ENCODE measurements around the gene HPN.
A peak's percentile ranks its signal among the peaks of the same experiment; 100 is the strongest.

Gene HPN

GRCh38 chr19:35065574-35065973, 24.1 kb downstream of the HPN start:
- DNase-seq, result no peak

DNA sequence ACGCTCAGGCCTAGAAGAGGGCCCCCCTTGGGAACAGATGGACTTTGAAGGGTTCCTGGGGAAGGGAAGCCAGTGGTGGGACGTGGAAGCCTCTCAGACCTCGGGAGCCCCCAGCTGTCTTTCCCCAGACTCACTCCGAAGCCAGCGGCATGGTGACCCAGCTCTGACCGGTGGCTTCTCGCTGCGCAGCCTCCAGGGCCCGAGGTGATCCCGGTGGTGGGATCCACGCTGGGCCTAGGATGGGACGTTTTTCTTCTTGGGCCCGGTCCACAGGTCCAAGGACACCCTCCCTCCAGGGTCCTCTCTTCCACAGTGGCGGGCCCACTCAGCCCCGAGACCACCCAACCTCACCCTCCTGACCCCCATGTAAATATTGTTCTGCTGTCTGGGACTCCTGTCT, 24.6 kb downstream of the HPN start:
- no peak for DNase-seq

DNA sequence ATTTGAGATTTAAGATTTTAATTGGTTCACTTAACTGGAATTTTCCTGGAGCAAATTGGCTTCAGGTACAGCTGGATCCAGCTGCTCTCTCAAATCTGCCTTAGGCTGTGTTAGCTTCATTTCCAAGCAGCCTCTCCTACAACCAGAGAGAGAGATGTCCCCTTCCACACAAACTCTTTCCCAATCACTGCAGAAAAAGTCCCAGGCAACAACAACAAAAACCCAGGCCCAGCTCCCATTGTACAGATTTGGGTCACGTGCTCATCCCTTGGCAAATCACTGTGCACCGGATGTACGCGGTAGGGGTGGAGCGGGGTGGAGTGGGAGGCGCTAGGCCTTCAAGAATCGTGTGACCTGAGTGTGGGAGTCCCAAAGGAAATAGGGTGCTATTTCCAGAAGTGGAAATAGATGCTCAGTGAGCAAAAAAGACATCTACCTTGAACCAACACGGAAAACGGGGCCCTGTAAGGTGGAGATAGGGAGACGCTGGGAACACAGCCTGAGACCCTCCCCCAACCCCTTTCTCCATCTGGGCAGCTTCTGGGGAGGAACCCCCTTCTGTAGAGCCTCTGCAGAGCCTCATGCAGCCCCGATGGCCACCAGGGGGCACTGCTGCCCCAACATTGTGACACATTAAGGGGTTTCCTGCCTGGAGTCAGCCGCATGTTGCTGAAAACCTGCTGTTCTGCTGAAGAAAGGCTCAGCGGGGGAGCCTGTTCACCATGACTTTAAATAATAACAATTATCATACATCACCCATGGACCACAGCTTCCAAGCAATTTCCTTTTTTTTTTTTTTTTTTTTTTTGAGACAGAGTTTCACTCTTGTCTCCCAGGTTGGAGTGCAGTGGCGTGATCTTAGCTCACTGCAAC, 25.4 kb downstream of the HPN start:
- peak; percentile 85 for DNase-seq

DNA sequence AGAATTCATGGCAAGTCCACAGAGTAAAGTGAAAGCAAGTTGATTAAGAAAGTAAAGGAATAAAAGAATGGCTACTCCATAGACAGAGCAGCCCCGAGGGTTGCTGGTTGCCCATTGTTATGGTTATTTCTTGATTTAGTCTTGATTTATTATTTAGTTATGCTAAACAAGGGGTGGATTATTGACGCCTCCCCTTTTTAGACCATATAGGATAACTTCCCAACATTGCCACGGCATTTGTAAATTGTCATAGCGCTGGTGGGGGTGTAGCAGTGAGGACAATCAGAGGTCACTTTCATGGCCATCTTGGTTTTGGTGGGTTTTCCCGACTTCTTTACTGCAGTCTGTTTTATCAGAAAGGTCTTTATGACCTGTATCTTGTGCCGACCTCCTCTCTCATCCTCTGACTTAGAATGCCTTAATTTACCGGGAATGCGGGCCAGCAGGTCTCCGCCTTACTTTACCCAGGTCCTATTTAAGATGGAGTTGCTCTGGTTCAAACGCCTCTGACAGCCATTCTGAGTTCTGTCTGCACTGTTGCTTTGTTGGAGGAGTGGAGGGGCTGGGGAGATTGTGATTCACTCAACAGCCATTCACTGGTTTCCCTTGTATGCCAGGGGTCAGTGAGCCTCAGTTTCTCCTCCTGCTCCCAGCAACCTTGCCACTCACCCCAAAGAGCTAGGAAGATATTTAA, 27.6 kb downstream of the HPN start:
- no peak for DNase-seq

DNA sequence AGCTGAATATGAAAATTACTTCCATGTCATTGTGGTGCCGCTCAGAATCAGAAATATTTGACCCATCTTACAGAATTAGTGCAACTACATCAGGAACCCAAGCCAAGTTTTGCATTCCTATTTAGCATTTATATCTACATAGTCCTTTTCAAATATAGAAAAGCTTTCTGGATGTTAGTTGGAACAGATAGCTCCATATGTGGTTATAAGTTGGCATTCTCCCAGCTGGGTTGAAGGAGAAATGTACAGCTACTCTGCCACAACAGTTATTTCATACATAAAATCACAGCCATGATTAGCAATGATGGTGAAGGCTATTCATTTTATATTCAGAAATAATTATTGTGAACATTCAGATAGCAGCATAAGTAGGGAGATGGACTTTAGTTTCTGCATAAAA, 28.2 kb downstream of the HPN start:
- DNase-seq, result no peak

DNA sequence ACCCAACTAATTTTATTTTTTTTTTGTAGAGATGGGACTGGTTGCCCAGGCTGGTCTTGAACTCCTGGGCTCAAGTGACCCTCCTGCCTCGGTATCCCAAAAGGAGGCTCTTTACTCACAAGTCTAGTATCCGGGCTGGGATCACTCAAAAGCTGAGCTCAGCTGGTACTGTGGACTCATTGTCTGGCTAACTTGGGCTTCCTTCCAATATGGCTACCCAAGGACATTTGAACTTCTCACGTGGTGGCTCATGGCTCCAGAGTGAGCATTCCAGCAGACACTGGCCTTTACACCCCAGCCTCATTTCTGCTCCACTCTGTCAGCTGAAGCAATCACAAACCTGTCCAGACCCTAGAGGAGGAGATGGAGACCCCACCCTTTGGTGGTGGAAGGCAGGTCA, 28.9 kb downstream of the HPN start:
- no peak for DNase-seq

- no peak for DNase-seq
Measured at GRCh38 chr19:35073516-35073915, 32.0 kb downstream of the HPN start.

- DNase-seq, result no peak
Measured at GRCh38 chr19:35073941-35074340, 32.4 kb downstream of the HPN start.

DNA sequence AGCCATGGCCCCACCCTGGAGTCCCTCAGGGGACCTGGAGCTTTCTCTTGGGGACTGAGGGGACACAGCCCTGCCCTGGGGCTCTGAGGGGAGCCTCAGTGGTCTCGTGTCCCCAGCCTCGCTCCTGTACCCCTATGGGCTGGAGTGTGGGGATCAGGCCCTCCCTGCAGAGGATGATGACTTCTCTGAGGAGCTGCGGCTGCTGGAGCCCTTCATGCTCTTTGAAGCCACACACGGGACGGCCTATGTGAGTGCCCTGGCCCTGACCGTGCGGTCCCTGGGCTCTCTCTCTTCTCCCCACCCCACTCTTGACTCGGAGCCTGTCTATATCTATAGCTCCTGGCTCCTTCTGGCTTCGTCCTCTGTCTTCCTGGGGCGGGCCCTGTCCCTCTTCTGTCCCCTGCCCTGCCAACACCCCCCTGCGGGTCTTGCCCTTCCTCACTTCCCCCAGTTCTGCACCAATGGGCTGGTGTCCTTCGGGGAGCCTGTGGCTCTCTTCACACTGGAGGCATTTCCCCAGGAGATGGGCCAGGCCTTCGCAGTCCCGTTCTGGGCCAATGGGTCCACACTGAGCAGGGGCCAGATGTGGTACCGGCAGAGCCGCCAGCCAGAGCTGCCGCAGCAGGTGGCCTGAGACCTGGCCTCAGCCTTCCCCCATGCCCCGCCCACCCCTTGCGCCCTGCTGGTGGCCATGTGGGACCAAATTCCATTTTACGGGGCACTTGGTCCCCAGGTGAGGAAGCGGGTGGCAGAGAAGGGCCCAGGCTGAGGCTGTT, 33.1 kb downstream of the HPN start:
- DNase-seq, result no peak

DNA sequence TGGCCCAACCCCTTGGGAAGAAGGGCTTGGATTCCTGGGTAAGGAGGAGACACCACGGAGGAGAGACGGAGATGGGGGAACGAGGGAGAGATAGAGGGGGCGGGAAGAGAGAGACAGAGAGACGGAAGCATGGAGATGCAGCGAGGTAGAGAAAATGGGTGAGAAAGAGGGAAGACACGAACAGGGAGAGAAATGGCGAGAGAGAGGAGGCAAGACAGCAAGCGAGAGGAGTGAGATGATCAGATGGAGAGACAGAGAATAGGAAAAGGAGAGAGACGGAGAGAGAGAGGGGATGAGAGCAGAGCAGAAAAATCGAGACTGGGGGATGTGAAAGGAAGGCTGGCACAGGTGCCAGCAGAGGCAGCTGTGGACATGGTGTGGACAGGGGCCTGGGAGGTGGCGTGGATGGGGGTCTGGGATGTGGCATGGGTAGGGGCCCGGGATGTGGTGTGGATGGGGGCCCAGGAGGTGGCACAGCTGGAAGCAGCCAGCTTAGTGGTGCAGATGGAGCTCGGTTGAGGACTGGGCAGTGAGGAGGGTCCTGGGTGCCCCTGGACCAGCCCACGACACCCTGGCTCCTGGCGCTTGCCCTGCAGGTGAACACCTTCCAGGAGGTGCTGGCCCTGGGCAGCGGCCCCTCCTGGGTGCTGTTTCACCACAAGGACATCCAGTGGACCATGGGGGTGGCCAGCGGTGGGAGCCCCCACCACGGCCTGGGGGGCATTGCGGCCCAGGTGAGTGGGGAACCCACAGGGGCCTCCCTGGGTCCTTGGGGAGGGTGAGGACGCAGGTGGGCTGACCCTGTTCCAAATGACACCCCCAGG, 33.9 kb downstream of the HPN start:
- DNase-seq, result no peak

DNA sequence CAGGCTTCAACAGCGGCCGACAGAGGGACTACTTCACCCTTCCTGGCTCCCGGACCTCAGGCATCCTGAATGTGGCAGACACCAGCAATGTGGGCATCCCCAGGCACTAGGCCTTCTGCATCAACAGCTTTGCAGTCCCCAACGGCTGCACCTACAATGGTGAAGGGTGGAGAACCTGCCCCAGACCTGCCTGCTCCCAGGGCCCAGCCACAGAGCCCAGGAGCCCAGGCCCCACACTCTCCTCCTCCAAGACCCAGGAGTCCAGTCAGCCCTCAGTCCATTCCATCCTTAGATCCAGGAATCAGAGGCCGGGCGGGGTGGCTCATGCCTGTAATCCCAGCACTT, 34.5 kb downstream of the HPN start:
- no peak for DNase-seq

GRCh38 chr19:35076657-35077056, 35.1 kb downstream of the HPN start:
- no peak for DNase-seq

DNA sequence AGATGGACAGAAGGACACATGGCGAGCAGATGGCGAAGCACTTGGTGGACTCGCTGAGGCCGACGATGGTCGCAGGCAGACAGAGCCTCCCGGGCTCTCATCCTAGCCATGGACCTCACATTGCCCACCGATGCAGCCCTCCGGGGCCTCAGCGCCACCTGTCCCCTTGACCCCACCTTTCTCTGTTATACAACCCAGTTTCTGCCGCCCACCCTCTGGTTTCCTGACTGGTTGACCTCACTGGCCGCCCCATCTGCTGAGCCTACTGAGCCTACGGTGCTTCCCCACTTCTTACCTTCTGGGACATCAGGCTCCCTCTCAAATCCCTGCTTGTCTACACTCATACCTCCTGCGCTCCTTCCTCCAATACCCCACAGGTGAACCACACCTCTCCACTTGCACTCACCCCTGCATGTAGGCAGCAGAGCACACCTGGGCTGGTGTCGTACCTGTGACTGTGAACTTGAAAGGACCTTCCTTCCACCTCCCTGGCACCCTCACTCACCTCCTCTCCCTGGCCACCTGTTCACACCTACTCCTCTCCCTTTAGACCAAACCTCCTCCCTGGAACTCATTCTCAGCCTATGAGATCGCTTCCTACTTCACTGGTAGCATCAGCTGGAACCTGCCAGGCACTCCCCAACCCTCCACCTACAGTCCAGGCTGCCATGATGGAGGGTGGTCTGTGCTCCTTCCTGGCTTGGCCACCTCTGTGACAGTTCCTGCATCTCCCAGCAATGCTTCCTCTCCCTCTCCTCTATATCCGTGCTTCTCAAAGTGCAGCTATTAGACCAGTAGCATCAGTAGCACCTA, 36.1 kb downstream of the HPN start:
- no peak for DNase-seq

DNA sequence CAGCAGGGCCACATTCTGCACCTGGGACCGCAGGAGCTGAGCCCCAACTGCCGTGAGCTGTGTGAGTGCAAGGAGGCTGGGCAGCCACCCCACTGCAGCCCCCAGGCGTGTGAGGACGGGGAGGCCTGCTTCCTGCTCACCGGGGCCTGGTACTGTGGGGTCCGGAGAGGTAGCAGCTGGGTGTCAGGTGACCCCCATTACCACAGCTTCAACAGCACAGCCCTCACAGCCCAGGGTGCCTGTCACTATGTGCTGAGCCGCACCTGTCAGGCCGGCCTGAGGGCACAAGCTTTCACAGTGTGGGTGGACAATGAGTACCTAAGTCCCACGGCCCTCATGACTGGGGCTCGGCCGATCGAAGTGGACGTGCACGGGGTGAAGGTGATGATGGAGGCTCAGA, 38.3 kb downstream of the HPN start:
- no peak for DNase-seq

DNA sequence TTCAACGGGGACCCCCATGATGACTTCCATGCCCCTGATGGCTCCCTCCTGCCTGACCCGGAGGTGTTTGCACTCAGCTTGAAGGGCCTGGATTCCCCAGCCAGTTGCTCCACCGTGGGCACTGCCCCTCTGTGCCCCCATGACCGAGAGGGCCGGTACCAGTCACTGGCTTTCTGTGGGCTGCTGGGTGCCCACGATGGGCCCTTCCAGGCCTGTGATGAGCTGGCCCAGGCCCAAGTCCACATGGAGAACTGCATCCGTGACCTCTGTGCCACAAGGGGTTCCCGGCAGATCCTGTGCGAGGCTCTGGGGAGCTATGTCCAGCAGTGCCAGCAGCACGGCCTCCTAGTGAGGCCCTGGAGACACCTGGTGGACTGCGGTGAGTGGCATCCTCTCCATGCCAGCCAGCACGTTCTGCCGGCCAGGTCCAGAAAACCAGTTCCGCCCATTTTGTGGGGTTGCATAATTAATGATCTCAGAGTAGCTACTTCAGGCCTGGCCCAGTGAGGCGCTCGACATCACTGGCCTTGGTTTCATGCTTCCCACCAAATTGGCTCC, 39.2 kb downstream of the HPN start:
- DNase-seq, result no peak

- DNase-seq, result no peak
Measured at GRCh38 chr19:35081201-35081600, 39.7 kb downstream of the HPN start.

DNA sequence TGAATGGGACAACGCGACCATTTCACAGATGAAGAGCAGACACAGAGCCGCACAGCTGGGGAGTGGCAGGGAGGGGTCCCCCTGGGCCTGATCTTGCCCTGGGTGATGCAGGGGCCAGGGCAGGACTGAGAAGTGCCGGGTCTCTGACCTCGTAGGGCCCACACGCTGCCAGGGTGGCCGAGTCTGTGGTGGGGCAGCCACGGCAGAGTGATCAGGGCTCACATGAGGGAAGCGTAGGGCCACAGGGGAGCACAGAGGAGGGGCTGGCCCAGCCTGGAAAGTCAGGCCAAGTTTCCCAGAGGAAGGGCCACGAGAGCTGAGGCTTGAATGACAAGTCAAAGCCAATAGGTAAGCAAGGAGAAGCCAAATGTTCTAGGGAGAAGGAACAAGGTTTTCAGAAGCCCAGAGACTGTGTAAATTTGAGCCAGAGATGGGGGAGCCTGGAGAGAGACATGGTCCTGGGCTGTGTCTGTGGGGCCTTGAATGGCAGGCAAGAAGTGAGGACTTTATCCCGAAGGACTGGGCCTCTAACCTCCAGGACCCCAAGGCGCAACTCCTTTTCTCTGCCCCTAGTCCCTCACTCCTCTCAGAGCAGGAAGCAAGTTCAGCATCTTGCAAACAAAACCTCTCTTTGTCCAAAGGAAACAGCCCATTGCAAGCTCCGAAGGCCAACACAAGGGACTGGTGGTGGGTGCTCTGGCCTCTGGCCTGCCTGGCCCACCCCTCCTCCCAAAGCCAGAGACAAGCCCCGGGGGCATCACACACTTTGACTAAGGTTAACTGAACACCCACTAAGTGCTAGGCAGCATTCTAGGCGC, 42.4 kb downstream of the HPN start:
- DNase-seq, result no peak

DNA sequence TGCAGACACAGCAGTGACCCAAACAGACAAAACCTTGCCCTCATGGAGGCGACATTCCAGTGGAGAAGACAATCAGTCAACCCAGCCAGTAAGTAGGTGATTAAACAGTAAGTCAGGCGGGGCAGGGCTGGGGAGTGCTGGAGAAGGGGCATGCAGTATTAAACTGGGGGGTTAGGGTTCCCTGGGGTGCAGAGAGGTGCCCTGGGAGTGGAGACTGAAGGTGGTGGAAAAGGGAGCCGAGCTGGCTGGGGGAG, 42.9 kb downstream of the HPN start:
- DNase-seq, result no peak

DNA sequence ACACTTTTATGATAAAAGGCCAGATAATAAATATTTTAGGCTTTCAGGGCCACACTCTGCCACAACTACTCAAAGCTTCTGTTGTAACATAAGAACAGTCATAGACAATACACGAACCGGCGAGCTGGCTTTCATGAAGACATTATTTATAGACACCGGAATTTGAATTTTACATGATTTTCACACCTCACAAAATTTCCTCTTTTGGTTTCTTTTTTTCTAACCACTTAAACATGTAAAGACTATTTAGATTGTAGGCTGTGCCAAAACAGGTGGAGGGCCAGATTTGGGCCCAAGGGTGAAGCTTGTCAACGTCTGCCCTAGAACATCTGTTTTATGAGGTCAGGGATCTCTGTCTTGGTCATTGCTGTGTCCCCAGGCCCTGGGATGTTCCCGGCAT, 44.4 kb downstream of the HPN start:
- DNase-seq, result no peak

DNA sequence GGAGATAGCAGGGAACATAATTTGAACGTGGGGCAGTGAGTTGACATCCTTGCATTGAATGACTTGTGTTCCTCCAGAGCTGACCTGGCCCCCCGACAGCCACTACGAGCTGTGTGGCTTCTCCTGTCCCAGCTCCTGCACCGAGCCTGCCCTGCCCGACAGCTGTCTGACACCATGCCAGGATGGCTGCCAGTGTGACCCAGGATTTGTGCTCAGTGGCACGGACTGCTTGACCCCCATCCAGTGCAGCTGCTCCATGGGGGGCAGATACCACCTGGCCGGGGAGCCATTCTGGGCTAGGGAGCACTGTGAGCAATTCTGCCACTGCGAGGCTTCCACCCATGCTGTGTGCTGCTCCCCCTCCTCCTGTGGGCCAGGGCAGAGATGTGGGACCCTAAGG, 44.9 kb downstream of the HPN start:
- DNase-seq, result no peak

DNA sequence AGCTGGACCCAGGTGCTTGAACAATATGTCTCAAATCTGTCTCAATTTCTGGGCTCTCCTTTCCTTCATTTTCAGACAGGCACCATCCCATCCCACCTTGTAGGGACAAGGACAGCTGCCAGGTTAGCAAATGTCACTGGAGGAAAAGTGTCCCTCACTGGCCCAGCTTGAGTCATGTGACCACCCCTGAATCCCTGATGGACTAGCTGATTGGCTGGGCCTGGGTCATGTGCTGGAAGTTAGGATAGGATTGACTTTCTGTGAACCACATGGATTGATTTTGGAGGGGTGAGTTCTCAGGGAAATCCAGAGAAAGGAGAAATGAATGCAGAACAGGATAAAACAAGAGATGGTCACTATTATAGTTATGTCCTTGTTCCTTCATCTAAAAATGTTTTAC, 45.9 kb downstream of the HPN start:
- no peak for DNase-seq

All from NCI-H526 treated with DMSO at 0.1 percent for 48 hours (cell line).